ENCODE data around the gene DFFA.
"Not testable (repeated sequence)": the region's sequence is repeated elsewhere in the genome, so short reads cannot be mapped to it uniquely, and the experiment has no call there.

DFFA gene

DNA sequence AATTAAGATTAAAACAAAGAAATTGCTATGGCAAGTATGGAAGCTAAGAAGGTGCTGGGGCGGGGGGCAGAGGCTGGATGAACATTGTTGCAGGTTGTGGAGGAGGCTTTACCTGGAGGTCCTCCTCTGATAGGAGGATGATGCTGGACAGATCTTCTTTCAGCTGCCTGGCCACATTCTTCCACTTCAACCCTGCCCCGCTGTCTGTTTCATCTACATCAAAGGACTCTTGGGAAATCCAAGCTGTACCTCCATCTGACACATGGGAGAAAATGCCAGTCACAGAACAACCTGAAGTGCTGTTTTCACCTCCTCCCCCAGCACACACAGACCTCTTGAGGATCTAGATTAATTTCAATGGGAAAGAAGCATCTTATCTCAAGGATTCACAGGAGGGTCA is 5.3 kb downstream of the DFFA start:
- no peak for DNase-seq (ENCODE audit: low read depth in 1 of 2, low spot score in 1 of 2)

DNA sequence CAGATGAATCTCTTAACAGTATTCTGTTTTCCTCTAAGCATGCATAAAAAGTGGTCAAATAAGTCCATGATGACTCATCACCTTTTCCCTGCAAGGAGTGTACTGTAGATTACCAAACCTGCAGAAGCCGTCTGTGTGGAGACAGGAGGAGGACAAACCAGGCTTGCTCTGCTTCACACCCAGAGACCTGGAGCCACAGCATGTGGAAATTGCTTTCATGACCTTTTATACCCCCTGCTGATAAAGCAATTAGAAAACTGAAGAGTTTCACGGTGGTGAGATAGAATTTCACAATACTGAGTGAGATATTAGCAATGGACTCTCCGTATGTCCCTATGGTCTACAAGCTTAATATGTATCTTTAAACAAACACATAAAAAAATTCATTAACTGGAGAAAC is 13.1 kb downstream of the DFFA start:
- no peak for DNase-seq (ENCODE audit: low read depth in 1 of 2, low spot score in 1 of 2)

DNA sequence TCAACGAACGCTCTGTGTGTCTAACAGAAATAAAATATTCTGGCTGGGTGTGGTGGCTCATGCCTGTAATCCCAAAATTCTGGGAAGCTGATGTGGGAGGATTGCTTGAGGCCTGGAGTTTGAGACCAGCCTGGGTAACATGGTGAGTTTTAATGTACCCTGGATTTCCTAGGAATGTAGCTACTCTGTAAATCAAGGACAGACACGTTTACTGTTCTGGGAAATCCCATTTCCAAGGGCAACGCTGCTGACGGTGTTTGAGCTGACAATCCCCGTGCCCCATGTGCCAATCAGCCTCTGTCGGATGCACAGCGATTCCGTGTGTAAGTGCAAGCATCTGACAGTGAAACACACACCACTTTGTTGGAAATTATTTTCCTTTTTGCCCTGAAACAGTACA is 14.5 kb downstream of the DFFA start:
- no peak for DNase-seq (ENCODE audit: low read depth in 1 of 2, low spot score in 1 of 2)

DNA sequence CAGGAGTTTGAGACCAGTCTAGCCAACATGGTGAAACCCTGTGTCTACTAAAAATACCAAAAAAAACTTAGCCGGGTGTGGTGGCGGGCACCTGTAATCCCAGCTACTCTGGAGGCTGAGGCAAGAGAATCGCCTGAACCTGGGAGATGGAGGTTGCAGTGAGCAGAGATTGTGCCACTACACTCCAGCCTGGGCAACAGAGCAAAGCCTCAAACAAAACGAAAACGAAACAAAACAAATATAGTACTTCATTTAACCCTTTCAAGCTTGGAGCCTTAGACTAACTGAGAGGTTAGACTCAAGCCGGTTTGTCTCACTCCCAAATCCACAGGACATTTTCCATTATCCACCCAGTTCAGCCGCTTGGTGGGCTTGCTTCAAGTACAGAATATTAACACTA is 14.9 kb downstream of the DFFA start:
- DNase-seq (ENCODE audit: low read depth in 1 of 2, low spot score in 1 of 2), result not testable (repeated sequence)

DNA sequence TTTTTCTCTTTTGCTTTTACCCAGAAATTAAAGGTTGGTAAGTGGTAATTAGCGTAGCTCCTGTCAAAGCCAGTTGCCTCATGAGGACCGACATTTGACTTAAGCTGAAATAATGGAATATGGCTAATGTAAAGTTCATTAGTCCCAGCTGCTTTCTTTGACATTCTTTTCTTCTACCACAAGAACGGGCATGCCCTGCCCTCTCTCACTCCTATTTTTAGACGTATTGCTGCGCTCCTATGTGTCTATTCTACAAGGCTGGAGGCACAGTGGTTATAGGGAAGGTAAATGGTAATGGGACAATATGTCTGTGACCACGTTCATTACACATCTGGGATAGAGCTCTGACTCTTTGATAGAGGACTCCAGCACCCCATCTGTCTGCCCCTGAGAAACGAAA is 15.7 kb downstream of the DFFA start:
- no peak for DNase-seq (ENCODE audit: low read depth in 1 of 2, low spot score in 1 of 2)

DNA sequence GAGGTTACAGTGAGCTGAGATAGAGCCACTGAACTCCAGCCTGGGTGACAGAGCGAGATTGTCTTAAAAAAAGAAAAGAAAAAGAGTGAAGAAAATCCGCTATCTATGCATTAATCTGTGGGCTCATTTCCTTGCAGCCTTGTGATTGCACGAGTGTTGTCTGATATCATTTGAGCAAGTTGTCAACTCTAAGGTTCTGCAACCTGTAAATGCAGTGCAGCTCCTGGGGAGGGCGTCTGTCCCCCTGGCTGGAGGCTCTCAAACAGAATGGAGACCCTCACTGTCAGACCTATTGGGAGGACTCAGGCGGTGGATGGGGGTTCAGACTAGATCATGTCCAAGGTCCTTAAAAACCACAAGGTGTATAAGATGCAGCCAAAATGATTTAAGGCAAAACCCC is 16.3 kb downstream of the DFFA start:
- no peak for DNase-seq (ENCODE audit: low read depth in 1 of 2, low spot score in 1 of 2)

DNA sequence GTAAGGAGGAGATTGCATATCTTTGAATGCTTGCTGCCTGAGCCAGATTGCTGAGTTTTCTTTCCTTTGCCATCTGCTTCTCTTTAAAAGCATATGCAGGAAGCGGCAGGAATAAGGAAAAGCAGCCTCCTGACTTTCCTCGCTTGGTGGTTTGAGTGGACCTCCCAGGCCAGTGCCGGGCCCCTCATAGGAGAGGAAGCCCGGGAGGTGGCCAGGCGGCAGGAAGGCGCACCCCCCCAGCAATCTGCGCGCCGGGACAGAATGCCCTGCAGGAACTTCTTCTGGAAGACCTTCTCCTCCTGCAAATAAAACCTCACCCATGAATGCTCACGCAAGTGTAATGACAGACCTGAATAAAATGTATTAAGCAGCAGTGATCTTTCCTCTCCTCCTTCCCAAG is 21.0 kb downstream of the DFFA start:
- DNase-seq (ENCODE audit: low read depth in 1 of 2, low spot score in 1 of 2), result no peak

DNA sequence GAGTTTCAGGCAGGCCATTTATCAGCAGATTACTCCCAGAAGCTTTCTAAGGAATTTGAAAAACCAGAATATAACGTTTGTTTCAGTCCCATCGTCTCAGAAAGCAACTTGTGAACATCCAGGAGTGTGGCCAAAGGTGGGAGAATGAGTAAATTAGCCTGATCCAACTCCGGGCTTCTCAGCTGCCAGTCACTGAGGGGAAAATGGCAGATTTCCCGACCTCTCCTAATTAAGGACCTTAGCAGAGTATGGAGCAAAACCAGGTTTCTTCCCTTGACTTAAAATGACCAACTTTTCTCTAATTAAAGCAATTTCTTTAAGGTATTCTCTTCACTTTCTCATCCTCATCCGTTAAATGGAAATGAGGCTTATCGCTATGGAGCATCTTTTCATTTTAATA is 21.5 kb downstream of the DFFA start:
- DNase-seq (ENCODE audit: low read depth in 1 of 2, low spot score in 1 of 2), result no peak

DNA sequence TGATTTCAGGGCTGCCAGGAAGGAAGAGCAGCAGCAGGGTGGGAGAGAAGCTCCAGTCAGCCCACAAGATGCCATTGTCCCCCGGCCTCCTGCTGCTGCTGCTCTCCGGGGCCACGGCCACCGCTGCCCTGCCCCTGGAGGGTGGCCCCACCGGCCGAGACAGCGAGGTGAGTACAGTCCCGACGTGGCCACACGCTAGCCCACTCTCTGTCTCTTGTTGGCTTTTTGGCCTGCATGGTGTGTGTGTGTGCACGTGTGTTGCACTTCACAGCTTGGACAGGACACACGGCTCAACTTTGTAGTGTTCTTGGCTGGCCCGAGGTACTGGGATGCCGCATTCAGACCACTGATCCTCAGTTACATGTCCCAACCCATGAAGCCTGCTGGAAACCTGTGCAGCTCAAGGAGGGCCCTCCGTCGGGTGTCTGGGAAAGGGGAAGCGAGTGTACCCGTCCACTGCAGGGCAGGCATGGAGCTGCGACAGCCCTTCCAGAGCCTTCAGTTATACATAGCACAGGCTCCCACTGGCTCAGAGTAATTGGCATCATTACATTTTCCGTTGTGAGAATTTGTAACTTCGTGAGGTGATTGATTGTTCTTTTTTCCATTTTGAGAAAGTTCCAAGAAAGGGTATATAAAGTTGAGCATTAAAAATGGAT is 22.0 kb downstream of the DFFA start:
- DNase-seq (ENCODE audit: low read depth in 1 of 2, low spot score in 1 of 2), result no peak

DNA sequence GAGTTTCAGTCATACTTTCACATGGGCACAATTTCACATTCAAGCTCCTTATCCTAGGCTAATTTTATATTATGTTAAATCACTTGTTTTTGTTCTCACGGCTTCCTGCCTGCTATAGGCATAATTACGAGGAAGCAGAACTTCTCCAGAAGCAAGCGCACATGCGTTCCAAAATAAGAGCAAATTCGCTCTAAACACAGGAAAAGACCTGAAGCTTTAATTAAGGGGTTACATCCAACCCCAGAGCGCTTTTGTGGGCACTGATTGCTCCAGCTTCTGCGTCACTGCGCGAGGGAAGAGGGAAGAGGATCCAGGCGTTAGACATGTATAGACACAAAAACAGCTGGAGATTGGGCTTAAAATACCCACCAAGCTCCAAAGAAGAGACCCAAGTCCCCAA is 22.6 kb downstream of the DFFA start, which contains the start of gene CORT:
TSS of gene CORT (plus strand) at position 281 of the 400 bp plus-strand sequence. CDS start 193 bp downstream, outside the sequence.
- no peak for DNase-seq (ENCODE audit: low read depth in 1 of 2, low spot score in 1 of 2)

DNA sequence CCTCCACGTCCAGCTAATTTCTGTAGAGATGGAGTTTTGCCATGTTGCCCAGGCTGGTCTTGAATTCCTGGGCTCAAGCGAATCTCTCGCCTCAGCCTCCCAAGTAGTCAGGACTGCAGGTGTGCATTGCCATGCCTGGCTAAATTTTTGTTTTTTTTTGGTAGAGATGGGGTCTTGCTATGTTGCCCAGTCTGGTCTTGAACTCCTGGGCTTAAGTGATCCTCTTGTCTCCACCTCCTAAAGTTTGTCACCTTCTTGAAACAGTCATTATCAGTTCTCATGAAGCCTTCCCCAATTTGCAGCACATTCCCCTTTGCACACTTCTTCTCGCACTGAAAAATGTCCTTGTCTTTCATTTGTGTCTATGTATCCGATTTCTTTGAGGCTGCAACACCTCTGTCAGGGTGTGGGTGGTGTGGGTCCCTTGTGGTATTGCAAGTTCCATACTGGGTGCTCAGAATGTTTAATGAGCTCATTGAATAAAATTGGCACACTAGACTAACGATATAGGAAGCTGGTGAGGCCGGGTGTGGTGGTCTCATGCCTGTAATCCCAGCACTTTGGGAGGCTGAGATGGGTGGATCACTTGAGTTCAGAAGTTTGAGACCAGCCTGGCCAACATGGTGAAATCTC is 25.4 kb downstream of the DFFA start:
- DNase-seq (ENCODE audit: low read depth in 1 of 2, low spot score in 1 of 2), result no peak

DNA sequence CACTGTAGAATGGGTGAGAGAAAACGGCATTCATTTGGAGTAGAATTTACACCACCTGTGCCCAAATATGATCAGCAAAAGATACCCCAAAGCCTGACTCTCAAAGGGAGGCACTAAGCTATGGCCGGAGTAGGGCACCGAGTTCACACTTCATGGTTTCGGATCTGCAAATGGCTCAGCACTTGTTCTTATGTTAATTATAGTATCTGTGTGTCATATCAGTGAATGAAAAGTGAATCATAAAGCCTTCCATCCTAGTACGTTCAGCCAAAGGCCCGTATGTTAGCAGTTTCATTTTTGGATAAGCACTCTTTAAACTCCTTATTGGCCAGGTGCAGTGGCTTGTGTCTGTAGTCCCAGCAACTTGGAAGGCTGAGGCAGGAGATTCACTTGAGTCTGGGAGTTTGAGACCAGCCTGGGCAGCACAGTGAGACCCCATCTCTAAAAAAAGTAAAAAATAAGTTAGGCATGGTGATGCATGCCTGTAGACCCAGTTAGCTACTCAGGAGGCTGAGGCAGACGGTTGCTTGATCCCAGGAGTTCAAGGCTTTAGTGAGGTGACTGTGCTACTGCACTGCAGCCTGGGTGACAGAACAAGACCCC is 27.4 kb downstream of the DFFA start:
- DNase-seq (ENCODE audit: low read depth in 1 of 2, low spot score in 1 of 2), result no peak

DNA sequence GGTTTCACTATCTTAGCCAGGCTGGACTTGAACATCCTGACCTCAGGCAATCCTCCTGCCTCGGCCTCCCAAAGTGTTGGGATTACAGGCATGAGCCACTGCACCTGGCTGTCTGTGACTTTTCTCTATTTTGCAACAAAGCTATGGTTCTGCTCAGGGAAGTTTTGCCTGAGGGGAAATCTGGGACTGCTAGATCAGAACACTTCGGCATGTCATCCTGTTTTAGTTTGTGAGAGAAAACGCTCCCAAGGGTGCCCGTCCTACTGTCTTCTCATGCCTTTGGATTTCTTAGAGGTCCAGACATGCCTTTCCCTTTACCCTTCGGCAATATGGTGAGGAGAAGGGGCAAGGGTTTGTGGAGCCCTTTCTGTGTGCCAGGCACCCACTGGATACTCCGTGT is 28.1 kb downstream of the DFFA start:
- no peak for DNase-seq (ENCODE audit: low read depth in 1 of 2, low spot score in 1 of 2)

DNA sequence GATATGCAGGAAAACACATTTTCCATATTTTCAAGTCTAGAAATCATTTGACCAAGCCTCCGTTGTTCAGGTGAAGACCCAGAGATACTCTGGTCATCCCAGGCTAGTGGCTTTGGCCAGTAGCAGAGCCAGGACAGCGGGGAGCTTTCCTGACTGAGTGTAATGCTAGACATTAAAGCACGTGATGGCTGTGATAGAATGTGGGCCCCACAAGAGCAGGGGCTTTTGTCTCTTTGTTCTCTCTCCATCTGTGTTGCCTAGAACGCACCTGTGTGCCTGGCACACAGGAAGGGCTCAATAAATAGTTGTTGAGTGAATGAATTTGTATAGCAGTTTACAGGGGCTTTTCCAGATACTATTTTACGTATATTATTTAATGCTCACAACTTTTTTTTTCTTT is 31.5 kb downstream of the DFFA start:
- DNase-seq (ENCODE audit: low read depth in 1 of 2, low spot score in 1 of 2), result no peak

DNA sequence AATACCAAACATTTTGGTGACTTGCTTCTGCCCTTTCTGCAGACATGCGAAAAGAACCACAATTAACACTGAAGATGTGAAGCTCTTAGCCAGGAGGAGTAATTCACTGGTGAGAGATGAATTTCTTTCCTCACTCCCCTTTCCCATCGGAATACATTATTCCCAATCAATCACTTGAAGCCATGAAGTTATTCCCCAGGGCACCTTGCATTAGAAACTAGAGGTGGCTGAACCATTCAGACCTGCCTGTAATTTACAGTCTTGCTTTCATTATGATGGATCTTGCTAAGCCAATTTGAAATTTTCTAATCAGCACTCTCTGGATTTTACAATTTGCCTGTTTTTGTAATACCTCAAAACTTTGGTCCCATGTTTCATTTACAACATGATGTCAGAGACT is 32.0 kb downstream of the DFFA start:
- no peak for DNase-seq (ENCODE audit: low read depth in 1 of 2, low spot score in 1 of 2)

DNA sequence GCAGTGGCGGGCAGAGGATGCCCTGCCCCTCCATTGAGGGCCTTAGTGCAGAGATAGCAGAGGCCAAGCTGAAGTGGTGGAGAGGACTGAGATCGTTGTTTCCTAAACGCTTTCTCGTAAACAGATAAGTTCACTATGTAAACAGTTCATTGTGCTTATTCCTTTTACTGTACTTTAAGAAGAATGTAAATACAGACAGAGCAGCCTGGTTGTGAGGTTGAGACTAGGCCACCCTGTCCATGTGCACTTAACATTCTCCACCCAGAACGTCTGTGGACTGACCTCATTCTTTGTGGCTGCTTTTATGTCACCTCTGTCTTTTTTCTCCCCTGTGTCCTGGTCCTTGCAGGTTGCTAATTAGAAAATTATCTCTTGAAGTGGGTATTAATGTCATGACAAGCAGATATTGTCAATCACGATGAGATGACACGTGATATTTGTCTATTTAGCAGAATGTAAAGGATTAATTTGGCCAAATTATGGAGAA is 33.6 kb downstream of the DFFA start:
- no peak for DNase-seq (ENCODE audit: low read depth in 1 of 2, low spot score in 1 of 2)

DNA sequence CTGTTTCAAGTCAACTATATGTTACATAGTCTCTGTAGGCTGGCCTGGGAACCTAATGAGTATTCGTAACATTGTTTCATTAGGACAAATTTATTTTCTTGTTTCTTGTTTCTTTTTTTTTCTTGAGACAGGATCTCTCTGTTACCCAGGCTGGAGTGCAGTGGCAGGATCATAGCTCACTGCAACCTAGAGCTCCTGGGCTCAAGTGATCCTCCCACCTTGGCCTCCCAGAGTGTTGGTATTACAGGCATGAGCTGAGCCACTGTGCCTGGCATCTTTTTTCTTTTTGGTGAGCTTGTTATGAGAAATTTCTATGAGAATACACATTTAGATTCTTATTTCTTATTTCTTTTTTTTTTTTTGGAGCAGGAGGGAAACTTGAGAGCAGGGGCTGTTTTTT is 35.3 kb downstream of the DFFA start:
- no peak for DNase-seq (ENCODE audit: low read depth in 1 of 2, low spot score in 1 of 2)

DNA sequence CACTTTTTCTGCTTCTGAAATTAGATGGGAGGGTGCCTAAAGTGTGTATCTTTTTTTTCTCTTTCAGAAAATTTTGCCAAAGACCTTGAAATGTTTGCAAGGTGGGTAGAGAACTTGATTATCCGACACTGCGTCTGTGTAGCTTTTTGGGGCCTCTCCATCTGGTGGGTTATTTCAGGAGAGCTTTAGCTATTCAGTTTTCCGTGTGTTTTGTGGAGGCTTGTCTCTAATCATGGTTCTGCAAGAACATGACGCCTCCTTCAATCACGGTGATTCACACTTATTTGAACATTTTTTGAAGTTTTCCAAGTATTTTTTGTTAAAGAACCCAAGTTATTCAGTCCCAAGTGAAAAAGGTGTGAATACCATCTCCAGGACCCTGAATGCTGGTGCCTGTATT is 37.7 kb downstream of the DFFA start:
- DNase-seq (ENCODE audit: low read depth in 1 of 2, low spot score in 1 of 2), result no peak

DNA sequence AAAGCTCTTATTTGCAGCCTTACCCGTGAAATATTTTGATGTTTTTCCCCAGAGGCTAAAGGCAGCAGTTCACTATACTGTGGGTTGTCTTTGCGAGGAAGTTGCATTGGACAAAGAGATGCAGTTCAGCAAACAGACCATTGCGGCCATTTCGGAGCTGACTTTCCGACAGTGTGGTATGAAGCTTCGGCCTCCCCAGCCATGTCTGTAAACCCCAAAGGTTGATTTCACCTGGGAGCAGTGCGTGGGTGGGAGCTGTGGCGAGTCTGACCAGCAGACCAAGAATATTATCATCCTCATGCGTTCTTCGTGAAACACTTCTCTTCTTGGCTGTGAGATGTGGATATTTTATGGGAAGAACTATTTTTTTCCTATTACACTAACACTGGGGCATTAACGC is 38.5 kb downstream of the DFFA start:
- DNase-seq (ENCODE audit: low read depth in 1 of 2, low spot score in 1 of 2), result no peak

DNA sequence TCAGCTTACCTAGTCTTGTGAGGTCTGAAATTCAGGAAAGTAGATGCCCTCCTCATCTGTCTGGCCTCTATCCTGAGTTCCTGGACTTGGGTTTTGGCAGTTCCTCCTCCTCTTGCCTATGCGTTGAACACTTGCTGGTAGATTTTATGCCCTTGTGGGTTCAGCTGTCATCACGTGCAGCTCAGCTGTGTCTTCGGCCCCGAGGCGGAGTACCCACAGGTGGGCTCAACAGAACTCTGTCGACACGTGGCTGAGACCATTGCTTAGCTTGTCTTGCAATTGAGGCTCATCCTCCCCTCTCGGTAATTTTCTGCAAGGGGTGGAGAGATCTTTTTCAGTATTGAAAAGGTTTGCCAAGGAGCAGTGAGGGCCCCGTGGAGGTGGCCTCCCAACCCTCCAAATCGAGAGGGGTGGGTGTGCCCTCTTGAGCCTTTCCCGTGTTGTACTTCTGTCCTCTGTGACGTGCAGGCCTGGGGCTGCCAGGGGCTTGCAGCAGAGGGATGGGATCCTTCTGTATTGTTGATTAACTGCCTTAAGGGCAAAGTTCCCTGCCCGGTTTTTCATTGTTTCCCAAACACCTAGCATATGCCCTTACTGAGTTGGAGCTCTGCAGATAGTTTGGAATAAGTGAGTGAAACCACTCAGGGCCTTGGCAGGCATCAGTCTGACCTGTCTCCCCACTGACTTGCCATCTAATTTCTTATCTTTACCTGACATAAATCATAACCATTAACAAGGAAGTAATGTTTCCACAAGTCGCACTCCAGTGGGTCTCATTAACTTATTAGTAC is 39.2 kb downstream of the DFFA start:
- DNase-seq (ENCODE audit: low read depth in 1 of 2, low spot score in 1 of 2), result no peak

DNA sequence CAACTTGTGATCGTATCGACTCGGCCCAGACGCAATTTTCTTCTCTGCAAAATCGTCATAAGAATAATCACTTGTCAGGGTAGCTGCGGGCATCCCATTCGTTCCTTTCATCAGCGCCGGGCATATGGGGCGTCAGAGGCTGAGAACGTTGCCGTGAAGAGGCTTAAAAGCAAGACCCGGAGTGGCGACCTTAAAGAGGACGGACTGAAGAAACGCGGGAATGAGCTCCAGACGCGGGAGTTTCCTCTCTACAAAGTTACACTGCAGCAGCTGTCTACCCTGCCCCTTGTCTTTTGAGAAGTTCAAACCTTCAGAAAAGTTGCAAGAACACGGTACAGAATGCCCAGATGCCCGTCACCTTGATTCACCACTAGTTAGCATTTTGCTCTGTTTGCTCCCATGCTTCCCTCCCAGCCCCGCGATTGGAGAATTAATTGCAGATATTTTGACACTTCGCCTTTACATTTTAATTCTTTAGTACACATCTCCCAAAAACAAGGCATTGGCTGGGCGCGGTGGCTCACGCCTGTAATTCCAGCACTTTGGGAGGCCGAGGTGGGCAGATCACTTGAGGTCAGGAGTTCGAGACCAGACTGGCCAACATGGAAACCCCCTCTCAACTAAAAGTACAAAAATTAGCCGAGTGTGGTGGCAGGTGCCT is 41.1 kb downstream of the DFFA start:
- DNase-seq (ENCODE audit: low read depth in 1 of 2, low spot score in 1 of 2), result no peak

Measured in activated T-helper 1 cell treated with anti-CD3 and anti-CD28 coated beads, Interleukin-2, amount 50 U/mL, for 16 hours (primary cell).